Stimulated activated CD8-positive, alpha-beta memory T cell treated with anti-CD3 and anti-CD28 coated beads, Interleukin-7, amount 100 ng/mL, for 24 hours (primary cell): ENCODE data around the gene ZNF48.
A peak's percentile ranks its signal among the peaks of the same experiment; 100 is the strongest.

Experiments
- DNase-seq: peaks from one replicate; pipeline ENCODE4 v3.0.0-alpha.2; 2020; ENCODE audit warnings: low read depth

The ZNF48 gene

DNA sequence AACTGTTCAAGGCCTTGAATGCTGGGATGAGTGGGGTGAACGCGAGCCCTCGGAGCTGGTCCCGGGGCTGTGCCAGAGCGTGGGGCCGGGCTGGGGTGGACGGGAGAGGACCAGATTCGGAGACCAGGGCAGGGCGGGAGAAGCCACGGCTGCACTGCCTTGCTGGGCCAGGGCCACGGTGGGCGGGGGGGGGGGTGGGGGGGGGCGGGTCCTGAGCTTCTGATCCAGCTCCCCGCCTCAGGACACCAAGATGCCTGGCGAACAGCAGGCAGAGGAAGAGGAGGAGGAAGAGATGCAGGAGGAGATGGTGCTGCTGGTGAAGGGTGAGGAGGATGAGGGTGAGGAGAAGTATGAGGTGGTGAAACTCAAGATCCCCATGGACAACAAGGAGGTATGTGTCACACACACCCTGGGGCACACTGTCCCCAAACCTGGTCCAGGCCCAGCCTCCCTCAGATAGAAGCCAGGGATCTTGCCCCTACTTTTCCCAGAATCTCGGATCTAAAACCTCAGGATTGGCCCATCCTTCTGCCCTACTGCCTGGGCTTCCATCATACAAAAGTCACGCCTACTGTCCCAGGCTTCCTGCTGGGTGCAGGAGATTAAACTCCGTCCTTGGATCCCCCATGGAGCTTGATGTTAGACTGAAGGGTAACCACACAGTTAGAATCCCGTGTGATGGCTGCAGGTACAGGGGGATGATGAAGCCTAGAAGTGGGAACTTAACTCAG is 12.7 kb downstream of the ZNF48 start:
- DNase-seq, result no peak

DNA sequence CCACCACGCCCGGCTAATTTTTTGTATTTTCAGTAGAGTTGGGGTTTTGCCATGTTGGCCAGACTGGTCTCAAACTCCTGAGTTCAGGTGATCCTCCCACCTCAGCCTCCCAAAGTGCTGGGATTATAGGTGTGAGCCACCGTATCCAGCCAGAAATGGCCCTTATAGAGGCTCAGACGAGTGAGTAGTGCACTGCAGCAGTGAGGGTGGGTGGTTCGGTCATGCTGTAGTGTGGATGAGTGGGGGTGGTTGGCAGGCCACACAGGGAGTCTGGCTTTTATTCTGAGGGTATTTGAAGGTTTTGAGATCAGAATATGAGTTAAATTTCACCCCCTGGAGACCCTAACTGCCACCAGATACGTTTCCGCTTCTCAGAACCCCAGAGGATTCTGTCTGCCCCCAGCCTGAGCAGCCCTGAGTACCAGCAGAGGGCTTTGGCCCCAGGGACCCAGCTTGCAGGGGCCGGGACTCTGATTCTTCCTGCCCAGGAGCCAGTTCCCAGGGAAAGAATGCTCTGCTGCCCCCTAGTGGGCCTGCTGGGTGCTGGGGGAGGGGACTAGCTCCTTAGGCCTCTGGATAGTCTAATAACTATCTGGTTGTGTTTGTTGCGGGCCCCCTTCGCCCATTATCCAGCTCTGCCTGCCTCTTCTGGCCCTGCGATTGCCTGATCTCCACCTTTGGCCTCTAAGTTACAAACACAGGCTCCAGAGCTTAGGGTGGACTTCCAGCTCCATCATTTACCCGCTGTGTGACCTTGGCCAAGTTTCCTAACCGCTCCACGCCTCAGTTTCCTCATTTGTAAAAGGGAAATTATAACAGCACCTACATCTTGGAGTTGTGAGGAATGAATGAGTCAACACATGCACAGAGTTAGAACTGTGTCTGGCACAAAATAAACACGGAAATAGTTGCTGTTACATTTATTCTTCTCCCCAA is 14.2 kb downstream of the ZNF48 start:
- peak; percentile 88 for DNase-seq

GRCh38 chr16:30413112-30413806 is 18.0 kb downstream of the ZNF48 start:
- DNase-seq, result no peak

DNA sequence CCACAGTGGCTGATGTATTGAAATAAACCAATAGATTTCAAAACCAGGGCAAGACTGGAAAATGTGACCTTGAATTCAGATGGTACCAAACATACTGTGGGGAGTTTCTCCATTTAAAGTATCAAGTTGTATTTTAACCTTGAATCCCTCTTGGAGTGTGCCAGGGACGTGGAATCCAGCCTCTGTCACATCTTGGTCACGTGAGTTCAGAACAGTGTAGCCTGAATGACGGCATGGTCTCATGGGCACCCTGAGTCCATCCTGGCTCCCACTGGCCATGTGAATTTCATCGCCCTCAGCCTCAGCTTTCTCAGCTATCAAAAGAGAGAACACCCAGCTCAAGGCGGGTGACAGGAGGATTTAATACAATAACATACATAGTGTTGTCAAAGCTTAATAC is 18.9 kb downstream of the ZNF48 start:
- DNase-seq, result no peak

DNA sequence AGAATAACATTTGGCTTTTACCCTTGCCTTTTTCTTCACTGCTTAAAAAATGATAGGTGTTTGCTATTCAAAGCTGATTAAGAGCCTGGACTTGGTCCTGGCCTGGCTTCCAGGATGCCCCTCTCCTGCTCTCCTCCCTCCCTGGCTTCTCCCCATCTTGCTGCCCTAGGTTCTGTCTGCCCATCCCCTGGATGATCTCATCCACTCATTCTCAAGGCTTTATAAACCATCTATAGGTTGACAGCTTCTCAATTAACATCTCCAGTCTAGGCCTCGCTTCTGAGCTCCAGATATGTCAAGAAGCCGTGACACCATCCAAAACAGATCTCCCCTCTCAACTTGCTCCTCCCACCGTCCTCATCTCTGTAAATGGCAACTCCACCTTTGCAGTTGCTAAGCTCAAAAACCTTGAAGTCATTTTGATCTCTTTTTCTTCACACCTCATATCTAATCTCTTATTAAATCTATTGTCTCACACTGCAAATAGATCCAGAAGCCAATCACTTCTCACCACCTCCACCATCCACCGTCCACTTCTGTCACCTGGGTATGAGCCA is 20.9 kb downstream of the ZNF48 start:
- DNase-seq, result no peak

- DNase-seq, result no peak
Observed at GRCh38 chr16:30416624-30417528, 21.7 kb downstream of the ZNF48 start.

DNA sequence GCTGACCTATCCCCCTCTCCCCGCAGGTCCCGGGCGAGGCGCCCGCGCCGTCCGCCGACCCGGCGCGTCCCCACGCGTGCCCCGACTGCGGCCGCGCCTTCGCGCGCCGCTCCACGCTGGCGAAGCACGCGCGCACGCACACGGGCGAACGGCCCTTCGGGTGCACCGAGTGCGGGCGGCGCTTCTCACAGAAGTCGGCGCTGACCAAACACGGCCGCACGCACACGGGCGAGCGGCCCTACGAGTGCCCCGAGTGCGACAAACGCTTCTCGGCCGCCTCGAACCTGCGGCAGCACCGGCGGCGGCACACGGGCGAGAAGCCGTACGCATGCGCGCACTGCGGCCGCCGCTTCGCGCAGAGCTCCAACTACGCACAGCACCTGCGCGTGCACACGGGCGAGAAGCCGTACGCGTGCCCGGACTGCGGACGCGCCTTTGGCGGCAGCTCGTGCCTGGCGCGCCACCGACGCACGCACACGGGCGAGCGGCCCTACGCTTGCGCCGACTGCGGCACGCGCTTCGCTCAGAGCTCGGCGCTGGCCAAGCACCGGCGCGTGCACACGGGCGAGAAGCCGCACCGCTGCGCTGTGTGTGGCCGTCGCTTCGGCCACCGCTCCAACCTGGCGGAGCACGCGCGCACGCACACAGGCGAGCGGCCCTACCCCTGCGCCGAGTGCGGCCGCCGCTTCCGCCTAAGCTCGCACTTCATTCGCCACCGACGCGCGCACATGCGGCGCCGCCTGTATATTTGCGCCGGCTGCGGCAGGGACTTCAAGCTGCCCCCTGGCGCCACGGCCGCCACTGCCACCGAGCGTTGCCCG is 22.5 kb downstream of the ZNF48 start:
- DNase-seq, result peak; percentile 65

DNA sequence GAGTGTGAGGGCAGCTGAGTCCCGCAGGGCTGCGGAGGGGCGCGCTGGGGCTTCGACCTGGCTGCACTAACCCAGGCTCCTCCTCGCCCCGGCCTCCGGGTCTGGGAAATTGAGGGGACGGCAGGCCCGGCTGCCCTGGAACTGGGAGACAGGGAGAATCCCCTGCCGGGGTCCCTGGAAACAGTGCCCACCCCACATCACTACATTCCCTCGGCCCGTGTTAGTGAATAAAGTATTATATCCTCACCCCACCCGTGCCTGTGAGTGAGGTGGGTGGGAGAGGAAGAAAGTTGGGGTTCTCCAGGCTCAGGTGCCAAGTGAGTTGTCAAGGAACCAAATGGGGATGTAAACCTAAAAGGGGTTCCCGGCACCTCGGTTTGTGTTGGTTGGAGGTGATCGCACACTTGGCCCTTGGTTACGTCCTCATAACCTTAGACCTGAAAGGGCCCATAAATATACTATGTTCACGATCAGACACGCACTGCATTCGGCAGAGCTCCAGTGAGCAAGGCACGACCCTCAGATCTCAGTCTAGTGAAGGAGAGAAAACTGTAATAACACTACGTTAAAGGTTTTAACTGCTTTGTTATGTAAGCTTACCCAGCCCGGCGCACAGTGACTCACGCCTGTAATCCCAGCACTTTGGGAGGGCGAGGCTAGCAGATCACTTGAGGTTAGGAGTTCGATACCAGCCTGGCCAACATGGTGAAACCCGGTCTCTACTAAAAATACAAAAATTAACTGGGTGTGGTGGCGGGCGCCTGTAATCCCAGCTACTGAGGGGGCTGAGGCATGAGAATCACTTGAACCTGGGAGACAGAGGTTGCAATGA is 23.3 kb downstream of the ZNF48 start:
- DNase-seq, result no peak

GRCh38 chr16:30421010-30421409 is 25.8 kb downstream of the ZNF48 start:
- no peak for DNase-seq

GRCh38 chr16:30428055-30428454 is 32.8 kb downstream of the ZNF48 start:
- DNase-seq, result no peak

DNA sequence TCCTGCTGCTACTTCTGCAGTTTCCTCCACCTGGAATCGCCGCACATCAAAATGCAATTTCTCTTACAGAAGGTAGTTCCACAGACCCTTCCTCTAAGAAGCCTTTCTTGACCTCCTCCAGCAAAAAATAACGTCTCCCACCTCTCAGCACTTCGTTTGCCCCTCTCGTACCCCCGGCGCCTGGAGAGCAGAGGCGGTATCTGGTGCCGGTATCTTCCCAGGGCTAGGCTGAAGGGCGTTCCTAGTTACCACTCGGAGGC is 34.1 kb downstream of the ZNF48 start:
- no peak for DNase-seq

- peak; percentile 90 for DNase-seq
Observed at GRCh38 chr16:30429678-30430427, 34.6 kb downstream of the ZNF48 start, which contains the start of gene DCTPP1. Gene DCTPP1 (minus strand): TSS chr16:30430030. CDS start chr16:30429980, 50 bp downstream.

DNA sequence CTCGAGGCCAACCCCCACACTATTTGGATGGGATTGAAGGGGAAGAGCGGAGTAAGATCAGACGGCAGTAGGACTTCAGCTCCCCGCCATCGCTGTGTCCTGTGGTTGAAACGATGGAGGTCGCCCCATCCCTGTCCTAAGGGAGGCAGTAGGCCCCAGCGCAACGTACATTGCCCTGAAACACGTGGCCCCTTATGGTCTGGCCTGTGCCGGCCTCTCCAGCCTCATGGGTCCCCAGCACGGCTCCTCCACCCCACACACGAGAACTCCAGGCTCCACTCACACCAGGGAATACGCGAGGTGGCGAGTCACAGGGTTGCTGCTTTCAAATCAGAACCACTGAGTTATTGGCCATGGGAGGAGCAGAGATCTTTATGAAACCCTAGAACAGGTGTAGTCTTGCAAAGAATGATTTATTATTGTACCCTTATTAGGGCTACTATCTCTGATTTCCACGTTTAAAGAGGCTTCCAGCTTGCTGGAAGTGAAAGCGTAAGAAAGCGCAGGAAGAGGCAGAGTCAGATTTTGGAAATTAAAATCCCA is 35.3 kb downstream of the ZNF48 start:
- DNase-seq, result no peak

DNA sequence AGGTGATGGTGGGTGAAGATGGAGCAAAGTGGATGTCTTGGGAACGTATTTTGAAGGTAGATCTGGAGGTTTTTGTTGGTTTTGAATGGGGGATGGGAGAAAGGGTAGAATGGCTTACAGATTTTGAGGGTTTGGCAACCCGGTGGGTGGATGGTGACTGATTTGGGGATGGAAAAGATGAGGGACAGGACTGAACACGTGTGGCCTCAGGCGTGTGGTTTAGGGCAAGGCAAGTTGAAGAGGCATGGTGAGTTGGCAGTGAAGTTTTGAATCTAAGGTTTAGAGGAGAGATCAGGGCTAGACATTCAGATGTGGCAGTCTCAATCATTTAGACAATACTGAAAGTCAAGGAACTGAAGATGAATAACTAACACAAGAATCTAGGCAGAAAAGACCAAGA is 39.6 kb downstream of the ZNF48 start:
- DNase-seq, result no peak

GRCh38 chr16:30437511-30438046 is 42.4 kb downstream of the ZNF48 start:
- DNase-seq, result no peak

DNA sequence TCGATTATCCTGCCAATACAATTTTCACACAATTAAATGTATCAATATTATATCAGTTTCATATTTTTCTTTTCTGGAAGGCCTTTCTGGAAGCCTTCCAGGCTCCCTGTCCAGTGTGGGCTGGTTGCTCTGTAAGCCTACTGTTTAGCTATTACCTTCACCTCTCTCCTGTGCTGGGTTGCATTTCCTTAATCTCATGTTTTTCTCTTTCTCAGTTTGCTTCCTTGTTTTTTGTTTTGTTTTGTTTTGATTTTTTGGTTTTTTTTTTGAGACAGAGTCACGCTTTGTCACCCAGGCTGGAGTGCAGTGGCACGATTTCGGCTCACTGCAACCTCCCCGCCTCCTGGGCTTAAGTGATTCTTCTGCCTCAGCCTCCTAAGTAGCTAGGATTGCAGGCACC is 43.6 kb downstream of the ZNF48 start:
- DNase-seq, result no peak

DNA sequence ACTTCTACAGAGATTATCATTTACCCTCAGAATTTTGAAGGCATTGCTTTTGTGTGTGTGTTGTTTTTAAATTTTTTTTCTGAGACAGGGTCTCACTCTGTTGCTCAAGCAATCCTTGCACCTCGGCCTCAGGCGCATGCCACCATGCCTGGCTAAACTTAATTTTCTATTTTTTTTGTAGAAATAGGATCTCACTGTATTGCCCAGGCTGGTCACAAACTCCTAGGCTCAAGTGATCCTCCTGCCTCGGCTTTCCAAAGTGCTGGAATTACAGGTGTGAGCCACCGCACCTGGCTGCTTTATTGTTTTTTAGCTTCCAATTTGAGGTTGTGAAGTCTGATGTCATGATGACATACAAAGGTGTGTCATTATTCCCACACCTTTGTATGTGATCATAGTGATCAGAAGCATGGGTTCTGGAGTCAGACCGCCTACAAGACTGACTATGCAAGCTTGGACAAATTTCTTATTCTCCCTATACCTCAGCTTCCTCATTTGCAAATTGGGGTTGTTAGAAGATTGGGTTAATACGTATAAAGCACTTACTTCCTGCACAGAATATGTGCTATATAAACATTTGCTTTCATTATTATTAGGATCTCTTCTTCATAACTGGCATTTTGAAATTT is 44.6 kb downstream of the ZNF48 start:
- no peak for DNase-seq

- DNase-seq, result no peak
Observed at GRCh38 chr16:30443631-30444030, 48.4 kb downstream of the ZNF48 start.
